ENCODE measurements around the gene KCNC1.

Gene KCNC1

GRCh38 chr11:17782145-17782544 lies 47.6 kb downstream of the KCNC1 start:
- H3K27ac ChIP-seq: no peak overlapping the region
- no peak for DNase-seq (ENCODE audit: low read depth, low spot score)

- no peak overlapping the region for H3K27ac ChIP-seq
- no peak for DNase-seq (ENCODE audit: low read depth, low spot score)
Measured at GRCh38 chr11:17782603-17783337, 48.2 kb downstream of the KCNC1 start.

- no peak overlapping the region for H3K27ac ChIP-seq
- no peak for DNase-seq (ENCODE audit: low read depth, low spot score)
Measured at GRCh38 chr11:17783878-17784277, 49.3 kb downstream of the KCNC1 start.

- peak overlapping the region; percentile 78 for H3K27ac ChIP-seq
- DNase-seq (ENCODE audit: low read depth, low spot score): peak; percentile 64
Measured at GRCh38 chr11:17786824-17787525, 52.4 kb downstream of the KCNC1 start.

- DNase-seq (ENCODE audit: low read depth, low spot score): no peak
- peak overlapping the region; percentile 78 for H3K27ac ChIP-seq
Measured at GRCh38 chr11:17788084-17788483, 53.5 kb downstream of the KCNC1 start.

- peak; percentile 75 for DNase-seq (ENCODE audit: low read depth, low spot score)
- H3K27ac ChIP-seq: peak overlapping the region; percentile 6
Measured at GRCh38 chr11:17790453-17790852, 55.9 kb downstream of the KCNC1 start.

GRCh38 chr11:17791144-17791543 lies 56.6 kb downstream of the KCNC1 start:
- peak overlapping the region; percentile 6 for H3K27ac ChIP-seq
- no peak for DNase-seq (ENCODE audit: low read depth, low spot score)

- DNase-seq (ENCODE audit: low read depth, low spot score): no peak
- no peak overlapping the region for H3K27ac ChIP-seq
Measured at GRCh38 chr11:17792161-17792560, 57.6 kb downstream of the KCNC1 start.

GRCh38 chr11:17793642-17794170 lies 59.1 kb downstream of the KCNC1 start:
- DNase-seq (ENCODE audit: low read depth, low spot score): no peak
- H3K27ac ChIP-seq: no peak overlapping the region

- no peak overlapping the region for H3K27ac ChIP-seq
- no peak for DNase-seq (ENCODE audit: low read depth, low spot score)
Measured at GRCh38 chr11:17794981-17795380, 60.4 kb downstream of the KCNC1 start.

- DNase-seq (ENCODE audit: low read depth, low spot score): no peak
- no peak overlapping the region for H3K27ac ChIP-seq
Measured at GRCh38 chr11:17796154-17796553, 61.6 kb downstream of the KCNC1 start.

GRCh38 chr11:17798253-17798652 lies 63.7 kb downstream of the KCNC1 start:
- peak; percentile 86 for DNase-seq (ENCODE audit: low read depth, low spot score)

GRCh38 chr11:17798716-17799115 lies 64.1 kb downstream of the KCNC1 start:
- peak overlapping the region; percentile 19 for H3K27ac ChIP-seq
- no peak for DNase-seq (ENCODE audit: low read depth, low spot score)

More at GRCh38 chr11:17798253-17798652, 63.7 kb downstream of the KCNC1 start:
- peak overlapping the region; percentile 19 for H3K27ac ChIP-seq

GRCh38 chr11:17799147-17799546 lies 64.6 kb downstream of the KCNC1 start:
- no peak for DNase-seq (ENCODE audit: low read depth, low spot score)
- no peak overlapping the region for H3K27ac ChIP-seq

- H3K27ac ChIP-seq: no peak overlapping the region
- no peak for DNase-seq (ENCODE audit: low read depth, low spot score)
Measured at GRCh38 chr11:17801166-17801565, 66.6 kb downstream of the KCNC1 start.

- H3K27ac ChIP-seq: no peak overlapping the region
- no peak for DNase-seq (ENCODE audit: low read depth, low spot score)
Measured at GRCh38 chr11:17802491-17802890, 67.9 kb downstream of the KCNC1 start.

GRCh38 chr11:17803754-17804334 lies 69.3 kb downstream of the KCNC1 start:
- no peak for DNase-seq (ENCODE audit: low read depth, low spot score)

GRCh38 chr11:17805043-17805442 lies 70.5 kb downstream of the KCNC1 start:
- no peak overlapping the region for H3K27ac ChIP-seq
- DNase-seq (ENCODE audit: low read depth, low spot score): no peak

More at GRCh38 chr11:17803754-17804334, 69.3 kb downstream of the KCNC1 start:
- no peak overlapping the region for H3K27ac ChIP-seq

GRCh38 chr11:17805873-17806272 lies 71.3 kb downstream of the KCNC1 start:
- no peak for DNase-seq (ENCODE audit: low read depth, low spot score)

GRCh38 chr11:17807034-17807433 lies 72.5 kb downstream of the KCNC1 start:
- DNase-seq (ENCODE audit: low read depth, low spot score): no peak
- no peak overlapping the region for H3K27ac ChIP-seq

More at GRCh38 chr11:17805873-17806272, 71.3 kb downstream of the KCNC1 start:
- no peak overlapping the region for H3K27ac ChIP-seq

GRCh38 chr11:17810041-17810440 lies 75.5 kb downstream of the KCNC1 start:
- DNase-seq (ENCODE audit: low read depth, low spot score): no peak
- H3K27ac ChIP-seq: no peak overlapping the region

All from epithelial cell of prostate (primary cell).